Dendritic cell treated with granulocyte-macrophage colony-stimulating factor and Interleukin-4, amounts not matched to agents 40 ng/mL and 50 ng/mL, for 4 days (primary cell): Measurements from ENCODE around the gene TRIP4.
"Not testable (repeated sequence)": the region's sequence is repeated elsewhere in the genome, so short reads cannot be mapped to it uniquely, and the experiment has no call there.

ENCODE experiments used
- H3K27ac Mint-ChIP-seq: one replicate; pipeline ENCODE4 v1.8.0; 2022; ENCODE audit warnings: mild to moderate bottlenecking, mixed read lengths
- H3K27me3 Mint-ChIP-seq: one replicate; pipeline ENCODE4 v1.8.0; 2022; ENCODE audit warnings: mild to moderate bottlenecking, mixed read lengths
- H3K36me3 Mint-ChIP-seq: one replicate; pipeline ENCODE4 v1.8.0; 2022; ENCODE audit warnings: low read depth, mixed read lengths
- H3K4me1 Mint-ChIP-seq: one replicate; pipeline ENCODE4 v1.8.0; 2022; ENCODE audit warnings: low read depth, mixed read lengths
- H3K4me3 Mint-ChIP-seq: one replicate; pipeline ENCODE4 v1.8.0; 2022; ENCODE audit warnings: mild to moderate bottlenecking, moderate library complexity, mixed read lengths
- H3K9me3 Mint-ChIP-seq: one replicate; pipeline ENCODE4 v1.8.0; 2022; ENCODE audit warnings: mixed read lengths
- intact Hi-C: fragments of 100-400 bp; cut with micrococcal nuclease; formaldehyde crosslinking; loops from one replicate; pipeline ENCODE4 v1.15.0; 2022

The TRIP4 gene

GRCh38 chr15:64462492-64462891, 74.9 kb downstream of the TRIP4 start:
- Mint-ChIP-seq H3K4me3 (no peak overlapping the region), H3K36me3 (peaks cover 9% of the 10 kb centered on the region), H3K27ac (no peak overlapping the region), H3K4me1 (peaks cover 71% of the 10 kb centered on the region), H3K9me3 (no peaks in the 10 kb centered on the region), H3K27me3 (no peaks in the 10 kb centered on the region)
- intact Hi-C loops, result loop anchor here (5.0 kb wide), 1 partner anchor 40 kb away; no protein-coding TSS in a partner anchor

DNA sequence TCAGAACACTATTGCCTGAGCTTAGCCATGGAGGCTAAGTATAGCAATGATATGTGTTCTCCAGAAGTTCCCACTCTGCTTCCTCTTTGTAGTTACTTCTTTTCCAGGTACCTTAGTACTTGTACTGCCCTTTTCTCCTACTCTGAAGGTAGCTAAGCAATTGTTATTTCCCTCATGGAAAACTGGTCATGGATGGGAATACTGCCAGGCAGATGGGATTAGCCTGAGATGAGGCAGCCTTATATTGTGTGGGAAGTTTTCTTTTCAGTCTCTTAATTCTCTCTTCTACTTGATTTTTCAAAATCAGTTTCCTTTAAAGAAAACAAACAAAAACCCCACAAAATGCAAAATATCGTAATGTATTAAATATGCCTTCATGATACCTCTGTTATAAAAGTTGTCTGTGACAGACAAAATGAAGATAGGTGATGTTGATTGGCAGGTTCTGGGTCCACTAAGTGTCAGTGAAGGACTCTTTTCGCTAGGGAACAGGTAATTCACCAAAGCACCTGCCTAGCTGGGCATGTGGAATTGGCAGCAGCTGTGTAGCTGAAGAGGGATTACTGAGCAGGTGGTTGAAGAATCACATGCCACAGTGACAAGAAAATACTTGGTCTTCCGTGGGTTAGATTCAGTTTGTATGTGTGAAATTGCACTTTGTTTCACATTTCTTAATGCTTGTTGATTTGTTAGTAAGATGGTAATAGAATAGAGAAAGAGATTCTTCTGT, 76.8 kb downstream of the TRIP4 start:
- H3K4me1 Mint-ChIP-seq, result peaks cover 73% of the 10 kb centered on the region
- no peak overlapping the region for H3K4me3 Mint-ChIP-seq
- no peaks in the 10 kb centered on the region for H3K27me3 Mint-ChIP-seq
- peak overlapping the region; percentile 22 for H3K27ac Mint-ChIP-seq
- intact Hi-C loops, result loop anchor here (5.0 kb wide), 1 partner anchor 38 kb away; no protein-coding TSS in a partner anchor
- H3K9me3 Mint-ChIP-seq, result no peaks in the 10 kb centered on the region
- peaks cover 19% of the 10 kb centered on the region for H3K36me3 Mint-ChIP-seq

GRCh38 chr15:64466408-64467141, 78.9 kb downstream of the TRIP4 start:
- Mint-ChIP-seq H3K27me3 (no peaks in the 10 kb centered on the region), H3K9me3 (no peaks in the 10 kb centered on the region), H3K36me3 (peaks cover 27% of the 10 kb centered on the region), H3K27ac (peak overlapping the region; percentile 75), H3K4me3 (no peak overlapping the region), H3K4me1 (peaks cover 62% of the 10 kb centered on the region)
- intact Hi-C loops, result no loop called here

DNA sequence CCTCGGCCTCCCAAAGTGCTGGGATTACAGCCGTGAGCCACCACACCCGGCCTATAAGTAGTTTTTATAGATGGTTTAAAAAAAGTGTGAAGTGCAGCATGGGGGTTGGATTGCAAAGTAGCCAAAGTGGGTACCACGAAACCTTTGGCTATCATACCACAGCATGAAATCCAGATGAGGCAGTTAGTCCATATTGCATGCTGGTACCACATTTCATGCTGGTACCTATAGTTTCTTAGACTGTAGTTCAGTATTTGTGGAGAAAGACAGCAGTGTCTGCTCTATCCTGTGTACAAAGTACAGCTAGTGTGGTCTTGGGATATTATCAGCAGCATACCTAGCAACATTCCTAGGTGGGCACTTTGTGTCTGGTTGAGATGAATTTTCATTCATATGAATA, 84.5 kb downstream of the TRIP4 start:
- H3K27ac Mint-ChIP-seq, result no peak overlapping the region
- H3K4me3 Mint-ChIP-seq, result no peak overlapping the region
- no peaks in the 10 kb centered on the region for H3K27me3 Mint-ChIP-seq
- H3K36me3 Mint-ChIP-seq, result peaks cover 65% of the 10 kb centered on the region
- H3K9me3 Mint-ChIP-seq, result no peaks in the 10 kb centered on the region
- peaks cover 48% of the 10 kb centered on the region for H3K4me1 Mint-ChIP-seq
- intact Hi-C loops, result no loop called here

DNA sequence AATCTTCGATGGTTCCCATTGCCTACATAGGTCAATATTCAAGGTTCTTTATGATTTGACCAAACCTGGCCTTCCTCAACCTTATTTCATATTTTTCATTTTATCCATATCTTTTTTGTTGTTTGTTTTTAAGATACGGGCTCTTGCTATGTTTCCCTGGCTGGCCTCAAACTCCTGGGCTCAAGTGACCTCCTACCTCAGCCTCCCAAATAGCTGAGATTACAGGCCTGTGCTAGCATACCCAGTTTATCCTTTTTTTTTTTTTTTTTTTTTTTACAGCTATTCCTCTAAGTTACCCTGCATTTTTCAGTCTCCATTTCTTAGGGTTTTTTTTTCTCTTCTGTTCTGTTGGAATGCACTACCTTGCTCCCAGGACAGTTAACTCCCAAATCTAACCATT, 87.2 kb downstream of the TRIP4 start:
- H3K4me3 Mint-ChIP-seq, result no peak overlapping the region
- peaks cover 45% of the 10 kb centered on the region for H3K4me1 Mint-ChIP-seq
- H3K27me3 Mint-ChIP-seq, result no peaks in the 10 kb centered on the region
- H3K9me3 Mint-ChIP-seq, result no peaks in the 10 kb centered on the region
- peaks cover 58% of the 10 kb centered on the region for H3K36me3 Mint-ChIP-seq
- intact Hi-C loops, result no loop called here
- no peak overlapping the region for H3K27ac Mint-ChIP-seq

DNA sequence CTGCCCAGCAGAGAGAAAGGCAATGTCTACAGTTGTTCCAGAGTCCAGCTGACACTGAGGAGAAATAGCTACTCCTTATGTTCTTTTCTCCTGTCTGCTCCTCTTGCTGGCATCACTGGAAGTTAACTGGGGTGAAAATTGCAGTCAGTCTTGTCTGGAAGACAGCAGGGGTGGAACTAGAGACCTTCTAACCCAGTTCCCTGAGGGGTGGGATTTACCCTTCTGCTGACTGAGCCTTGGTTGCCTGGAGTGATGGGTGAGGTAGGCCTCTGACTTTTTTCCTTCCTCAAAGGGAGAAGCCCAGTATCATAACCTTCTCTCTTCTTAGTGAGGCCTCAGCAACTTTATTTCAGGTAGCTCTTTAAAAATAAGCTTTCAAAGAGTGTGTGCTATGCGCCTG, 88.9 kb downstream of the TRIP4 start:
- no peaks in the 10 kb centered on the region for H3K27me3 Mint-ChIP-seq
- intact Hi-C loops, result no loop called here
- H3K4me3 Mint-ChIP-seq, result no peak overlapping the region
- peak overlapping the region; percentile 74 for H3K27ac Mint-ChIP-seq
- peaks cover 47% of the 10 kb centered on the region for H3K36me3 Mint-ChIP-seq
- peaks cover 60% of the 10 kb centered on the region for H3K4me1 Mint-ChIP-seq
- no peaks in the 10 kb centered on the region for H3K9me3 Mint-ChIP-seq

DNA sequence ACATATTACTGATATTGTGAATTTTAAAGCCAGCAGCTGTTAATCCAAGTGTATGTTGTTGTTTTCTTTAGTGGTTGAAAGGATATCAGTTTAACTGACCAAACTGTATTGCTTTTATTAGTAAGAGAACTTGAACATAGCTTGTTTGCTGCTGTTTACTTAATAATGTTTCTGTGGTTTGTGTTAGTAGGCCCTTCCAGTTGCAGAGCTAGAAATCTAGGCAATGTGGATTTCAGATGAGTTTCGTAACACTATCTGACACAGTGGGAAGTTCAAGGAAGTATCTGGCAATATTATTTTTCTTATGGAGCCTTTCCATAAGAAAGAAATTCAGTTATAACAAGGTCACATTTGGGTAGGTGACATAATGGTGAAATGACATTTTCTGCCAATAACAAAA, 91.2 kb downstream of the TRIP4 start:
- intact Hi-C loops, result no loop called here
- no peaks in the 10 kb centered on the region for H3K9me3 Mint-ChIP-seq
- peaks cover 59% of the 10 kb centered on the region for H3K4me1 Mint-ChIP-seq
- H3K36me3 Mint-ChIP-seq, result peaks cover 42% of the 10 kb centered on the region
- no peaks in the 10 kb centered on the region for H3K27me3 Mint-ChIP-seq
- H3K27ac Mint-ChIP-seq, result peak overlapping the region; percentile 77
- H3K4me3 Mint-ChIP-seq, result no peak overlapping the region

DNA sequence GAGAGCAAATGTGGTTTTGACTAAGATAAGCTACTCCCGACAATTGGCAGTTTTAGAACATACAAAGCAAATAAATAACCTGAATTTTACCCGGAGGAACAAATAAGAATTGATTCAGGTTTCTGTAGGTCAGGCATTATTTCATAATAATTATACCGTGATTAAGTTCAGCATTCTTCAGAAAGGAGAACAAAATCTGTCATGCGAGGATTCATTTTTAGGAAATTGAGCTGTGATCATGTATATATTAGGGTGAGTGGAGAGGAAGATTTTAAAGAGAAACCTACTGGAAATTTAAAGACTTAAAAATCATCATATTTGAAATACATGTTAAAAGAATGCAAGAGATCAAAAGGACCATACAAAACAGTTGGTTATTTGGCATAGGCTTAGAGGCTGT, 93.3 kb downstream of the TRIP4 start:
- Mint-ChIP-seq H3K27ac (peak overlapping the region; percentile 77), H3K4me1 (peaks cover 52% of the 10 kb centered on the region), H3K27me3 (no peaks in the 10 kb centered on the region), H3K9me3 (no peaks in the 10 kb centered on the region), H3K36me3 (peaks cover 34% of the 10 kb centered on the region), H3K4me3 (peak overlapping the region; percentile 17)
- intact Hi-C loops, result no loop called here

DNA sequence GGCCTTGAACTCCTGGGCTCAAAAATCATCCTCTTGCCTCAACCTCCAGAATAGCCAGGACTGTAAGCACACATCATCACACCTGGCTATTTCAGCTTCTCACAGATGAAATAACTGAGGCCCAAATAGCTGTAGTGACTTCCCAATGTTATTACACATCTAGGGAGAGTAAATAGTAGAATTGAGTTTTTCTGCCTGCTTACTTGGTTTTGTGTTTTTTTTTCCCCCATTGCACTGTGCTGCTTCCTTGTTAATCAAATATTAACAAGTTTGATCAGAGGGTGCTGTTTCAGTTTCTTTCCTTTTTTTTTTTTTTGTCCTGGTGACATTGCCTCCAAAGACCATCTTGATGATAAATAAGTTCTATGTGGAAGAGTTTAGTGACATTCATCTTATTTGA, 96.1 kb downstream of the TRIP4 start:
- intact Hi-C loops, result no loop called here
- Mint-ChIP-seq H3K9me3 (no peaks in the 10 kb centered on the region), H3K27ac (no peak overlapping the region), H3K27me3 (no peaks in the 10 kb centered on the region), H3K36me3 (peaks cover 31% of the 10 kb centered on the region), H3K4me1 (peaks cover 27% of the 10 kb centered on the region), H3K4me3 (no peak overlapping the region)

- intact Hi-C loops, result no loop called here
- H3K27me3 Mint-ChIP-seq, result no peaks in the 10 kb centered on the region
- no peak overlapping the region for H3K27ac Mint-ChIP-seq
- no peak overlapping the region for H3K4me3 Mint-ChIP-seq
- H3K4me1 Mint-ChIP-seq, result peaks cover 16% of the 10 kb centered on the region
- peaks cover 46% of the 10 kb centered on the region for H3K36me3 Mint-ChIP-seq
- no peaks in the 10 kb centered on the region for H3K9me3 Mint-ChIP-seq
Observed at GRCh38 chr15:64485796-64486195, 98.2 kb downstream of the TRIP4 start.

GRCh38 chr15:64490598-64491259, 103.1 kb downstream of the TRIP4 start:
- H3K4me1 Mint-ChIP-seq, result peaks cover 14% of the 10 kb centered on the region
- H3K27me3 Mint-ChIP-seq, result no peaks in the 10 kb centered on the region
- no peak overlapping the region for H3K27ac Mint-ChIP-seq
- H3K36me3 Mint-ChIP-seq, result peaks cover 41% of the 10 kb centered on the region
- no peaks in the 10 kb centered on the region for H3K9me3 Mint-ChIP-seq
- intact Hi-C loops, result no loop called here
- no peak overlapping the region for H3K4me3 Mint-ChIP-seq

- peaks cover 51% of the 10 kb centered on the region for H3K36me3 Mint-ChIP-seq
- no peaks in the 10 kb centered on the region for H3K27me3 Mint-ChIP-seq
- intact Hi-C loops, result no loop called here
- peak overlapping the region; percentile 12 for H3K27ac Mint-ChIP-seq
- no peaks in the 10 kb centered on the region for H3K9me3 Mint-ChIP-seq
- no peak overlapping the region for H3K4me3 Mint-ChIP-seq
- peaks cover 33% of the 10 kb centered on the region for H3K4me1 Mint-ChIP-seq
Observed at GRCh38 chr15:64493641-64494040, 106.0 kb downstream of the TRIP4 start.

DNA sequence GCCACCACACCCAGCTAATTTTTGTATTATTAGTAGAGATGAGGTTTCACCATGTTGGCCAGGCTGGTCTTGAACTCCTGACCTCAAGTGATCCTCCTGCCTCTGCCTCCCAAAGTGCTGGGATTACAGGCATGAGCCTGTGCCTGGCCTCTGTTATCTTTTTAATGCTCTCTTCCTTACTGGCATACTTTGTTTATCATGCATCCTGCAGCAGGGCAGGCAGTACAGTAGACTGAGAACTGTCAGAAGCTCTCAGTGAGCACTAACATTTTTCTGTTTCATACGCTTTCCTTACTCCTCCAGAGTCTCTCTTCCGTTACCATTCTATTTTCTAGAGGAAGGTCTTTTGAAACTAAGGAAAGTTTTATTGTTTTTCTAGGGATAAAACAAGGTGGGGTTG, 108.3 kb downstream of the TRIP4 start:
- H3K27ac Mint-ChIP-seq, H3K27me3 Mint-ChIP-seq, intact Hi-C loops, H3K4me3 Mint-ChIP-seq, H3K9me3 Mint-ChIP-seq: not testable (repeated sequence)
- peaks cover 56% of the 10 kb centered on the region for H3K36me3 Mint-ChIP-seq
- H3K4me1 Mint-ChIP-seq, result peaks cover 55% of the 10 kb centered on the region
